Keratinocyte (primary cell): ENCODE data around the gene RB1. TPM values are rescaled to one million over a fixed set of nuclear protein-coding genes. Genes with fewer than 3 reads are reported as not detected.

ENCODE experiments used
- DNase-seq: peaks from one replicate; pipeline ENCODE4 v3.0.0-alpha.2; 2011; ENCODE audit warnings: low read depth, missing footprints, low spot score
- FAIRE-seq: peaks from 2 replicates; lab custom pipeline; 2011; peaks lifted over from hg19 to GRCh38; lab: Jason Lieb, UNC
- H2AFZ ChIP-seq: 2 replicates; pipeline ENCODE4 v1.6.0; 2012; ENCODE audit warnings: low read length, control low read depth, inconsistent platforms; ENCODE audit not compliant: control insufficient read depth
- H3K27ac ChIP-seq: 2 replicates; pipeline ENCODE4 v1.5.1; 2011; ENCODE audit warnings: low read length; ENCODE audit not compliant: control insufficient read depth, insufficient read depth
- H3K27me3 ChIP-seq: 3 replicates; pipeline ENCODE4 v1.6.0; 2011; ENCODE audit warnings: low read length; ENCODE audit not compliant: control insufficient read depth, insufficient read depth; ENCODE audit errors: extremely low read depth
- H3K36me3 ChIP-seq, 2 experiments: 2 replicates in 1 of 2; 3 replicates in 1 of 2; pipeline ENCODE4 v1.5.1; 2011; ENCODE audit warnings: low read length in 2 of 2, mild to moderate bottlenecking in 1 of 2; ENCODE audit not compliant: control insufficient read depth in 2 of 2, insufficient read depth in 2 of 2; ENCODE audit errors: extremely low read depth in 1 of 2
- H3K4me1 ChIP-seq: 3 replicates; pipeline ENCODE4 v1.5.1; 2011; ENCODE audit warnings: low read length; ENCODE audit not compliant: control insufficient read depth, insufficient read depth; ENCODE audit errors: extremely low read depth
- H3K4me2 ChIP-seq: 3 replicates; pipeline ENCODE4 v1.6.0; 2011; ENCODE audit warnings: low read depth, low read length; ENCODE audit not compliant: control insufficient read depth, insufficient read depth; ENCODE audit errors: extremely low read depth
- H3K4me3 ChIP-seq, 3 experiments: fragments of 200-600 bp in 1 of 3; sonication (generic) in 1 of 3; 2 replicates in 2 of 3; 3 replicates in 1 of 3; pipeline ENCODE4 v1.5.1; 2011 to 2016; ENCODE audit warnings: low read length in 3 of 3, mild to moderate bottlenecking in 3 of 3, control low read depth in 2 of 3, inconsistent platforms in 1 of 3, low read depth in 1 of 3, mixed read lengths in 1 of 3, mixed run types in 1 of 3, moderate library complexity in 1 of 3; ENCODE audit not compliant: control insufficient read depth in 2 of 3, insufficient read depth in 2 of 3; ENCODE audit errors: extremely low read depth in 1 of 3
- H3K79me2 ChIP-seq: 2 replicates; pipeline ENCODE4 v1.6.0; 2012; ENCODE audit warnings: low read length; ENCODE audit not compliant: control insufficient read depth, insufficient read depth
- H3K9ac ChIP-seq: 3 replicates; pipeline ENCODE4 v1.6.0; 2011; ENCODE audit warnings: low read length; ENCODE audit not compliant: control insufficient read depth, insufficient read depth; ENCODE audit errors: extremely low read depth
- H3K9me1 ChIP-seq: 3 replicates; pipeline ENCODE4 v1.6.0; 2011; ENCODE audit warnings: low read length; ENCODE audit not compliant: control insufficient read depth, insufficient read depth; ENCODE audit errors: extremely low read depth
- H3K9me3 ChIP-seq: 2 replicates; pipeline ENCODE4 v1.5.1; 2012; ENCODE audit warnings: low read depth, low read length; ENCODE audit not compliant: control insufficient read depth
- H4K20me1 ChIP-seq: 3 replicates; pipeline ENCODE4 v1.6.0; 2011; ENCODE audit warnings: low read length; ENCODE audit not compliant: control insufficient read depth, insufficient read depth; ENCODE audit errors: extremely low read depth
- EZH2 ChIP-seq: IDR thresholded peaks from one replicate; pipeline ENCODE4 v1.6.1; 2012; ENCODE audit warnings: inconsistent platforms, mild to moderate bottlenecking, low read length, moderate library complexity
- dilution Hi-C: fragments of 300-500 bp; cut with MboI; formaldehyde crosslinking; loops from one replicate; pipeline ENCODE4 v1.7.0; 2020; ENCODE audit warnings: low sequenced_read_pairs; ENCODE audit not compliant: extremely low pct_ligation_motif_present
- polyA plus RNA-seq, 5 experiments: library from polyadenylated mRNA; depleted of rRNA in 3 of 5; stranded (reverse) in 3 of 5; stranded (forward) in 1 of 5; unstranded in 1 of 5; fragments of >200 nt; gene quantifications; 1 replicate in 1 of 5; 2 replicates in 3 of 5; 3 replicates in 1 of 5; pipeline versions ENCODE4 v1.2.1 to v1.2.3, GENCODE V29; 2011 to 2012; ENCODE audit warnings: missing spikeins in 2 of 5, low read depth in 1 of 5, low replicate concordance in 1 of 5
- TF ChIP-seq, protein P1 (sequence below), 3 experiments: IDR thresholded peaks in 1 of 3; conservative IDR thresholded peaks in 1 of 3; optimal IDR thresholded peaks in 1 of 3; 2 replicates in 2 of 3; 3 replicates in 1 of 3; pipeline versions ENCODE3 to v1.5.1; 2011; ENCODE audit warnings: low read length in 3 of 3, mild to moderate bottlenecking in 3 of 3, moderate library complexity in 2 of 3, control low read depth in 1 of 3, inconsistent platforms in 1 of 3; ENCODE audit not compliant: insufficient read depth in 2 of 3; ENCODE audit errors: extremely low read depth in 1 of 3

RB1 gene
- polyA plus RNA-seq, 1 donor (not counting 4 experiments of a cell fraction or from before 2014, with no cell fraction given): 22.4 TPM

DNA sequence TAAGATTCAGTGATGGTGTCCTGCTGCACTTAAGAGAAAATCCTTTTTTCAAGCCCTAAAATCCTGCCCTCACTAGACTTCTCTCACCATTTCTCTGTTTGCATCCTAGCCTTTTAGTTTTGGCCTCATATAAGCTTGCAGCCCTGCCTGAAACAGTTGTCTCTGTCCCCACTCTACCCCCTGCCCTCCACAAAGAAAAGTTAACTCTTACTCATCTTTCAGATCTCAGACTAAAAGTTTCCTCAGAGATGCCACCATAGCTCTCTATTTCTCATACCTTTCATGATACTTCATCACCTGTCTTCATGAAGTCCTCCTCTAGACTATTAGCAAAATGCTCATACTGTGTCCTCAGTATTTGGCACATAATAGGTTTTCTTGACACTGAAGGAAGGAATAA is 37.4 kb upstream of the RB1 start:
- dilution Hi-C loops: no loop called here
- peaks cover 6% of the 10 kb centered on the region for H3K4me1 ChIP-seq
- no peaks in the 10 kb centered on the region for H3K9me1 ChIP-seq
- peaks cover 4 to 10% of the 10 kb centered on the region in 2 experiments for H3K36me3 ChIP-seq
- no peak overlapping the region for H3K9ac ChIP-seq
- H3K27ac ChIP-seq: no peak overlapping the region
- no peaks in the 10 kb centered on the region for H3K9me3 ChIP-seq
- no peaks in the 10 kb centered on the region for H3K79me2 ChIP-seq
- DNase-seq: no peak
- H4K20me1 ChIP-seq: no peaks in the 10 kb centered on the region
- no peaks in the 10 kb centered on the region for H3K27me3 ChIP-seq
- H2AFZ ChIP-seq: no peak overlapping the region
- FAIRE-seq: no peak
- H3K4me3 ChIP-seq: no peak overlapping the region
- no peak overlapping the region for H3K4me2 ChIP-seq
- TF ChIP-seq, protein P1, sequence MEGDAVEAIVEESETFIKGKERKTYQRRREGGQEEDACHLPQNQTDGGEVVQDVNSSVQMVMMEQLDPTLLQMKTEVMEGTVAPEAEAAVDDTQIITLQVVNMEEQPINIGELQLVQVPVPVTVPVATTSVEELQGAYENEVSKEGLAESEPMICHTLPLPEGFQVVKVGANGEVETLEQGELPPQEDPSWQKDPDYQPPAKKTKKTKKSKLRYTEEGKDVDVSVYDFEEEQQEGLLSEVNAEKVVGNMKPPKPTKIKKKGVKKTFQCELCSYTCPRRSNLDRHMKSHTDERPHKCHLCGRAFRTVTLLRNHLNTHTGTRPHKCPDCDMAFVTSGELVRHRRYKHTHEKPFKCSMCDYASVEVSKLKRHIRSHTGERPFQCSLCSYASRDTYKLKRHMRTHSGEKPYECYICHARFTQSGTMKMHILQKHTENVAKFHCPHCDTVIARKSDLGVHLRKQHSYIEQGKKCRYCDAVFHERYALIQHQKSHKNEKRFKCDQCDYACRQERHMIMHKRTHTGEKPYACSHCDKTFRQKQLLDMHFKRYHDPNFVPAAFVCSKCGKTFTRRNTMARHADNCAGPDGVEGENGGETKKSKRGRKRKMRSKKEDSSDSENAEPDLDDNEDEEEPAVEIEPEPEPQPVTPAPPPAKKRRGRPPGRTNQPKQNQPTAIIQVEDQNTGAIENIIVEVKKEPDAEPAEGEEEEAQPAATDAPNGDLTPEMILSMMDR (optimal IDR thresholded peaks at IDR 0.05 in 1 of 3, IDR thresholded peaks at IDR 0.05 in 1 of 3, conservative IDR thresholded peaks at IDR 0.05 in 1 of 3; ENCODE audit: extremely low read depth in 1 of 3, insufficient read depth in 2 of 3, low read length in 3 of 3): no peak
- no peak for TF ChIP-seq EZH2

GRCh38 chr13:48266701-48267639 is 36.6 kb upstream of the RB1 start:
- Histone ChIP-seq H3K79me2 (no peaks in the 10 kb centered on the region), H3K4me3 (no peak overlapping the region), H3K4me1 (peaks cover 6% of the 10 kb centered on the region), H2AFZ (no peak overlapping the region), H3K27ac (no peak overlapping the region), H3K9me1 (no peaks in the 10 kb centered on the region), H3K9me3 (no peaks in the 10 kb centered on the region), H3K9ac (no peak overlapping the region), H3K27me3 (no peaks in the 10 kb centered on the region), H3K36me3 (peaks cover 4 to 10% of the 10 kb centered on the region in 2 experiments), H3K4me2 (no peak overlapping the region), H4K20me1 (no peaks in the 10 kb centered on the region)
- FAIRE-seq (no peak), DNase-seq (no peak)
- TF ChIP-seq EZH2: no peak
- TF ChIP-seq, protein P1 (optimal IDR thresholded peaks at IDR 0.05 in 1 of 3, IDR thresholded peaks at IDR 0.05 in 1 of 3, conservative IDR thresholded peaks at IDR 0.05 in 1 of 3; ENCODE audit: extremely low read depth in 1 of 3, insufficient read depth in 2 of 3, low read length in 3 of 3): no peak
- dilution Hi-C loops: no loop called here
